ENCODE data around the gene PANX2.

The PANX2 gene

GRCh38 chr22:50139843-50140415 lies 30.6 kb upstream of the PANX2 start:
- Mint-ChIP-seq H3K36me3 (ENCODE audit: low read depth) (no peaks in the 10 kb centered on the region), H3K27me3 (ENCODE audit: low read depth, poor library complexity) (peaks cover 24% of the 10 kb centered on the region), H3K27ac (no peak overlapping the region), H3K4me3 (no peak overlapping the region), H3K9me3 (peaks cover 3% of the 10 kb centered on the region), H3K4me1 (peaks cover 40% of the 10 kb centered on the region)
- DNase-seq = no peak
- no peak for TF ChIP-seq CTCF (IDR thresholded peaks at IDR 0.05)

GRCh38 chr22:50140615-50141014 lies 29.9 kb upstream of the PANX2 start:
- Mint-ChIP-seq H3K27ac (no peak overlapping the region), H3K27me3 (ENCODE audit: low read depth, poor library complexity) (peaks cover 24% of the 10 kb centered on the region), H3K9me3 (peaks cover 3% of the 10 kb centered on the region), H3K4me3 (no peak overlapping the region), H3K36me3 (ENCODE audit: low read depth) (no peaks in the 10 kb centered on the region), H3K4me1 (peaks cover 46% of the 10 kb centered on the region)
- DNase-seq = no peak
- TF ChIP-seq CTCF (IDR thresholded peaks at IDR 0.05) = no peak

GRCh38 chr22:50141462-50141861 lies 29.1 kb upstream of the PANX2 start:
- no peaks in the 10 kb centered on the region for H3K36me3 Mint-ChIP-seq (ENCODE audit: low read depth)
- DNase-seq = no peak
- H3K4me1 Mint-ChIP-seq = peaks cover 48% of the 10 kb centered on the region
- H3K9me3 Mint-ChIP-seq = peaks cover 3% of the 10 kb centered on the region
- peaks cover 24% of the 10 kb centered on the region for H3K27me3 Mint-ChIP-seq (ENCODE audit: low read depth, poor library complexity)
- no peak overlapping the region for H3K4me3 Mint-ChIP-seq
- H3K27ac Mint-ChIP-seq = no peak overlapping the region
- TF ChIP-seq CTCF (IDR thresholded peaks at IDR 0.05) = no peak

- peak; percentile 53 for DNase-seq
- peaks cover 3% of the 10 kb centered on the region for H3K9me3 Mint-ChIP-seq
These were observed 28.6 kb upstream of the PANX2 start for GRCh38 chr22:50141891-50142363.

GRCh38 chr22:50143096-50143495 lies 27.4 kb upstream of the PANX2 start:
- H3K27ac Mint-ChIP-seq = no peak overlapping the region
- DNase-seq = no peak
- no peak overlapping the region for H3K4me3 Mint-ChIP-seq
- no peaks in the 10 kb centered on the region for H3K9me3 Mint-ChIP-seq
- no peak for TF ChIP-seq CTCF (IDR thresholded peaks at IDR 0.05)
- H3K4me1 Mint-ChIP-seq = peaks cover 57% of the 10 kb centered on the region
- H3K36me3 Mint-ChIP-seq (ENCODE audit: low read depth) = no peaks in the 10 kb centered on the region
- H3K27me3 Mint-ChIP-seq (ENCODE audit: low read depth, poor library complexity) = peaks cover 24% of the 10 kb centered on the region

More at GRCh38 chr22:50141891-50142363, 28.6 kb upstream of the PANX2 start:
- no peaks in the 10 kb centered on the region for H3K36me3 Mint-ChIP-seq (ENCODE audit: low read depth)
- H3K4me1 Mint-ChIP-seq = peaks cover 49% of the 10 kb centered on the region
- peaks cover 24% of the 10 kb centered on the region for H3K27me3 Mint-ChIP-seq (ENCODE audit: low read depth, poor library complexity)
- peak overlapping the region; percentile 1 for H3K4me3 Mint-ChIP-seq
- TF ChIP-seq CTCF (IDR thresholded peaks at IDR 0.05) = peak; percentile 54
- no peak overlapping the region for H3K27ac Mint-ChIP-seq

- Mint-ChIP-seq H3K4me1 (peaks cover 57% of the 10 kb centered on the region), H3K27ac (no peak overlapping the region), H3K4me3 (no peak overlapping the region), H3K27me3 (ENCODE audit: low read depth, poor library complexity) (peaks cover 24% of the 10 kb centered on the region), H3K9me3 (no peaks in the 10 kb centered on the region), H3K36me3 (ENCODE audit: low read depth) (no peaks in the 10 kb centered on the region)
- DNase-seq = no peak
- no peak for TF ChIP-seq CTCF (IDR thresholded peaks at IDR 0.05)
These were observed 26.4 kb upstream of the PANX2 start for GRCh38 chr22:50144005-50144614.
